ENCODE measurements around the gene CD79A.
"Not testable (repeated sequence)": the region's sequence is repeated elsewhere in the genome, so short reads cannot be mapped to it uniquely, and the experiment has no call there.

Gene CD79A

GRCh38 chr19:41904118-41904870 is 27.2 kb downstream of the CD79A start:
- no peak for DNase-seq (ENCODE audit: low read depth in 1 of 2, low spot score in 1 of 2)

- DNase-seq (ENCODE audit: low read depth in 1 of 2, low spot score in 1 of 2) = no peak
Measured at GRCh38 chr19:41905273-41906002, 28.4 kb downstream of the CD79A start.

GRCh38 chr19:41906271-41906670 is 29.2 kb downstream of the CD79A start:
- DNase-seq (ENCODE audit: low read depth in 1 of 2, low spot score in 1 of 2) = no peak

- no peak for DNase-seq (ENCODE audit: low read depth in 1 of 2, low spot score in 1 of 2)
Measured at GRCh38 chr19:41906916-41907680, 30.0 kb downstream of the CD79A start.

- no peak for DNase-seq (ENCODE audit: low read depth in 1 of 2, low spot score in 1 of 2)
Measured at GRCh38 chr19:41907994-41908615, 31.0 kb downstream of the CD79A start.

- DNase-seq (ENCODE audit: low read depth in 1 of 2, low spot score in 1 of 2) = no peak
Measured at GRCh38 chr19:41908724-41909464, 31.8 kb downstream of the CD79A start.

GRCh38 chr19:41909706-41910105 is 32.6 kb downstream of the CD79A start:
- DNase-seq (ENCODE audit: low read depth in 1 of 2, low spot score in 1 of 2) = no peak

GRCh38 chr19:41910240-41910991 is 33.3 kb downstream of the CD79A start:
- no peak for DNase-seq (ENCODE audit: low read depth in 1 of 2, low spot score in 1 of 2)

GRCh38 chr19:41910992-41911888 is 34.2 kb downstream of the CD79A start:
- DNase-seq (ENCODE audit: low read depth in 1 of 2, low spot score in 1 of 2) = no peak

GRCh38 chr19:41911889-41912731 is 35.0 kb downstream of the CD79A start:
- DNase-seq (ENCODE audit: low read depth in 1 of 2, low spot score in 1 of 2) = no peak

- DNase-seq (ENCODE audit: low read depth in 1 of 2, low spot score in 1 of 2) = no peak
Measured at GRCh38 chr19:41912899-41913537, 35.9 kb downstream of the CD79A start.

- no peak for DNase-seq (ENCODE audit: low read depth in 1 of 2, low spot score in 1 of 2)
Measured at GRCh38 chr19:41913538-41914423, 36.7 kb downstream of the CD79A start.

- DNase-seq (ENCODE audit: low read depth in 1 of 2, low spot score in 1 of 2) = not testable (repeated sequence)
Measured at GRCh38 chr19:41914424-41914834, 37.4 kb downstream of the CD79A start.

- no peak for DNase-seq (ENCODE audit: low read depth in 1 of 2, low spot score in 1 of 2)
Measured at GRCh38 chr19:41915021-41915775, 38.1 kb downstream of the CD79A start.

- no peak for DNase-seq (ENCODE audit: low read depth in 1 of 2, low spot score in 1 of 2)
Measured at GRCh38 chr19:41915776-41916414, 38.8 kb downstream of the CD79A start.

Measured in stimulated activated CD4-positive, alpha-beta T cell treated with anti-CD3 and anti-CD28 coated beads, Interleukin-15, amount 100 ng/mL, for 1 hour (primary cell).